Measurements from ENCODE around the gene DPP3. TPM values are rescaled to one million over a fixed set of nuclear protein-coding genes. Genes with fewer than 3 reads are reported as not detected.

Gene DPP3
- total RNA-seq, 1 experiment from 2014 or later: 76.2 TPM

- Histone ChIP-seq H3K9me3 (ENCODE audit: insufficient read depth, low read depth) (no peaks in the 10 kb centered on the region), H3F3A (ENCODE audit: insufficient read depth, low read depth) (peaks cover 14% of the 10 kb centered on the region; the same call in 1 of the 2 replicates), H3K36me3 (ENCODE audit: low read depth) (no peaks in the 10 kb centered on the region), H3K9me2 (ENCODE audit: insufficient read depth) (no peaks in the 10 kb centered on the region), H4K20me1 (ENCODE audit: insufficient read depth) (no peaks in the 10 kb centered on the region), H3K27ac (no peak overlapping the region), H3K27me3 (ENCODE audit: insufficient read depth, low read depth) (no peaks in the 10 kb centered on the region), H3K4me1 (replicated peaks; ENCODE audit: insufficient read depth) (peaks cover 10% of the 10 kb centered on the region), H3K79me2 (ENCODE audit: low read depth) (no peaks in the 10 kb centered on the region), H2AFZ (peak overlapping the region; percentile 75), H3K4me2 (peak overlapping the region; percentile 98), H3K4me3 (peak overlapping the region; percentile 90)
- peak; percentile 49; the same call in 1 of the 2 replicates for TF ChIP-seq CTCF (conservative IDR thresholded peaks at IDR 0.05)
- TF ChIP-seq EZH2 (IDR thresholded peaks at IDR 0.05; ENCODE audit: low read depth): no peak
- ChIA-PET CTCF (interaction anchor here (0.7 to 1.1 kb wide), 6 partner anchors 12 to 149 kb away, joined by 3 to 19 read pairs (median 6); partner anchors contain the start of genes MRPL11 and RBM14), POLR2A (ENCODE audit: unreplicated experiment) (interaction anchor here (0.8 to 1.1 kb wide), 3 partner anchors 12 to 45 kb away, joined by 4 to 17 read pairs (median 13); partner anchors contain the start of gene MRPL11)
- intact Hi-C loops (cut with micrococcal nuclease; ENCODE audit: unreplicated experiment): loop anchor here (2.0 kb wide), 1 partner anchor 28 kb away; the partner anchor contains the start of gene MRPL11
- DNase-seq: peak in 1 of 2 experiments; percentile 62
- BruUV-seq (replicated peaks): no TSS peak
These were observed 13.1 kb upstream of the DPP3 start for GRCh38 chr11:66467034-66467659.

GRCh38 chr11:66467756-66468155 lies 12.5 kb upstream of the DPP3 start:
- Histone ChIP-seq H3K36me3 (ENCODE audit: low read depth) (no peaks in the 10 kb centered on the region), H3K27ac (no peak overlapping the region), H3K9me3 (ENCODE audit: insufficient read depth, low read depth) (no peaks in the 10 kb centered on the region), H3K4me3 (peak overlapping the region; percentile 90), H4K20me1 (ENCODE audit: insufficient read depth) (no peaks in the 10 kb centered on the region), H3K79me2 (ENCODE audit: low read depth) (no peaks in the 10 kb centered on the region), H3K4me1 (replicated peaks; ENCODE audit: insufficient read depth) (peaks cover 10% of the 10 kb centered on the region), H3F3A (ENCODE audit: insufficient read depth, low read depth) (peaks cover 14% of the 10 kb centered on the region; the same call in 1 of the 2 replicates), H3K9me2 (ENCODE audit: insufficient read depth) (no peaks in the 10 kb centered on the region), H2AFZ (no peak overlapping the region), H3K4me2 (peak overlapping the region; percentile 98), H3K27me3 (ENCODE audit: insufficient read depth, low read depth) (no peaks in the 10 kb centered on the region)
- no TSS peak for BruUV-seq (replicated peaks)
- POLR2A ChIA-PET (ENCODE audit: unreplicated experiment): no interaction called here
- CTCF ChIA-PET: no interaction called here
- intact Hi-C loops (cut with micrococcal nuclease; ENCODE audit: unreplicated experiment): loop anchor here (2.0 kb wide), 1 partner anchor 29 kb away; the partner anchor contains the start of gene MRPL11
- TF ChIP-seq CTCF (conservative IDR thresholded peaks at IDR 0.05) (no peak), EZH2 (IDR thresholded peaks at IDR 0.05; ENCODE audit: low read depth) (no peak)
- DNase-seq: peak in 1 of 2 experiments; percentile 34

- Histone ChIP-seq H3K4me3 (no peak overlapping the region), H3K4me1 (replicated peaks; ENCODE audit: insufficient read depth) (peaks cover 10% of the 10 kb centered on the region), H3K27ac (no peak overlapping the region), H4K20me1 (ENCODE audit: insufficient read depth) (no peaks in the 10 kb centered on the region; the same call in 1 of the 2 replicates), H3K36me3 (ENCODE audit: low read depth) (no peaks in the 10 kb centered on the region), H2AFZ (no peak overlapping the region), H3K27me3 (ENCODE audit: insufficient read depth, low read depth) (no peaks in the 10 kb centered on the region), H3K4me2 (no peak overlapping the region), H3K9me2 (ENCODE audit: insufficient read depth) (no peaks in the 10 kb centered on the region), H3F3A (ENCODE audit: insufficient read depth, low read depth) (peaks cover 14% of the 10 kb centered on the region; the same call in 1 of the 2 replicates), H3K79me2 (ENCODE audit: low read depth) (no peaks in the 10 kb centered on the region), H3K9me3 (ENCODE audit: insufficient read depth, low read depth) (no peaks in the 10 kb centered on the region)
- BruUV-seq (replicated peaks): no TSS peak
- intact Hi-C loops (cut with micrococcal nuclease; ENCODE audit: unreplicated experiment): no loop called here
- no peak for DNase-seq
- ChIA-PET CTCF (interaction anchor here (0.6 kb wide), 1 partner anchor 340 kb away, joined by 3 read pairs; no protein-coding TSS in a partner anchor), POLR2A (ENCODE audit: unreplicated experiment) (interaction anchor here (0.6 to 0.7 kb wide), 4 partner anchors 18 to 976 kb away, joined by 3 to 8 read pairs (median 4); no protein-coding TSS in a partner anchor)
- TF ChIP-seq CTCF (conservative IDR thresholded peaks at IDR 0.05) (no peak), EZH2 (IDR thresholded peaks at IDR 0.05; ENCODE audit: low read depth) (no peak)
These were observed 11.5 kb upstream of the DPP3 start for GRCh38 chr11:66468691-66469090.

Data from PC-9 (cell line).